HEK293 (cell line): ENCODE data around the gene DCUN1D2.
A peak's percentile ranks its signal among the peaks of the same experiment; 100 is the strongest.

Experiments
- GLI4 ChIP-seq: fragments of 450-650 bp; formaldehyde crosslinking; IDR thresholded peaks from 2 replicates; pipeline ENCODE4 v1.5.1; 2016; ENCODE audit warnings: missing biosample characterization, missing genetic modification characterization
- HIC1 ChIP-seq: fragments of 450-650 bp; formaldehyde crosslinking; IDR thresholded peaks from 2 replicates; pipeline ENCODE4 v1.5.1; 2016; ENCODE audit warnings: missing biosample characterization, missing genetic modification characterization
- HOXD13 ChIP-seq: sonication (generic); formaldehyde crosslinking; IDR thresholded peaks from 2 replicates; pipeline ENCODE4 v1.8.0; 2022; ENCODE audit warnings: missing genetic modification reagents, borderline replicate concordance
- INSM2 ChIP-seq: fragments of 450-650 bp; formaldehyde crosslinking; IDR thresholded peaks from 2 replicates; pipeline ENCODE4 v1.5.1; 2016; ENCODE audit warnings: missing biosample characterization, missing genetic modification characterization
- KLF1 ChIP-seq: fragments of 450-650 bp; formaldehyde crosslinking; IDR thresholded peaks from 2 replicates; pipeline ENCODE4 v1.5.1; 2016; ENCODE audit warnings: missing biosample characterization, missing genetic modification characterization
- MEIS1 ChIP-seq: sonication (generic); formaldehyde crosslinking; IDR thresholded peaks from 2 replicates; pipeline ENCODE4 v1.8.1; 2022; ENCODE audit warnings: missing genetic modification reagents, mild to moderate bottlenecking, borderline replicate concordance
- ZBTB44 ChIP-seq: fragments of 450-650 bp; IDR thresholded peaks from 2 replicates; pipeline ENCODE4 v1.5.1; 2018; ENCODE audit warnings: missing biosample characterization, mild to moderate bottlenecking, missing genetic modification characterization
- ZEB2 ChIP-seq: fragments of 450-650 bp; formaldehyde crosslinking; IDR thresholded peaks from 2 replicates; pipeline ENCODE4 v1.5.1; 2016; ENCODE audit warnings: missing biosample characterization, missing genetic modification characterization
- ZNF112 ChIP-seq: fragments of 450-650 bp; formaldehyde crosslinking; IDR thresholded peaks from 2 replicates; pipeline ENCODE4 v1.5.0; 2017; ENCODE audit warnings: missing biosample characterization, missing genetic modification characterization
- ZNF133 ChIP-seq: fragments of 450-650 bp; formaldehyde crosslinking; IDR thresholded peaks from 2 replicates; pipeline ENCODE4 v1.5.1; 2016; ENCODE audit warnings: missing biosample characterization, missing genetic modification characterization
- ZNF148 ChIP-seq: fragments of 450-650 bp; formaldehyde crosslinking; IDR thresholded peaks from 2 replicates; pipeline ENCODE4 v1.5.0; 2017; ENCODE audit warnings: missing biosample characterization, missing genetic modification characterization, borderline replicate concordance
- ZNF169 ChIP-seq: fragments of 450-650 bp; formaldehyde crosslinking; IDR thresholded peaks from 2 replicates; pipeline ENCODE4 v1.5.1; 2016; ENCODE audit warnings: missing biosample characterization, missing genetic modification characterization
- ZNF202 ChIP-seq: fragments of 450-650 bp; formaldehyde crosslinking; IDR thresholded peaks from 2 replicates; pipeline ENCODE4 v1.5.1; 2016; ENCODE audit warnings: missing biosample characterization, missing genetic modification characterization, borderline replicate concordance
- ZNF239 ChIP-seq: fragments of 450-650 bp; formaldehyde crosslinking; IDR thresholded peaks from 2 replicates; pipeline ENCODE4 v1.5.1; 2016; ENCODE audit warnings: missing biosample characterization, missing genetic modification characterization
- ZNF266 ChIP-seq: fragments of 450-650 bp; formaldehyde crosslinking; IDR thresholded peaks from 2 replicates; pipeline ENCODE4 v1.5.1; 2016; ENCODE audit warnings: missing biosample characterization, missing genetic modification characterization, low read depth
- ZNF292 ChIP-seq: fragments of 450-650 bp; formaldehyde crosslinking; IDR thresholded peaks from 2 replicates; pipeline ENCODE4 v1.5.1; 2016; ENCODE audit warnings: low read depth, missing biosample characterization, missing genetic modification characterization, borderline replicate concordance
- ZNF398 ChIP-seq: fragments of 450-650 bp; formaldehyde crosslinking; IDR thresholded peaks from 2 replicates; pipeline ENCODE4 v1.5.1; 2017; ENCODE audit warnings: missing biosample characterization, missing genetic modification characterization
- ZNF501 ChIP-seq: fragments of 450-650 bp; formaldehyde crosslinking; IDR thresholded peaks from 2 replicates; pipeline ENCODE4 v1.5.1; 2016; ENCODE audit warnings: missing biosample characterization, missing genetic modification characterization
- ZNF518A ChIP-seq: fragments of 450-650 bp; formaldehyde crosslinking; conservative IDR thresholded peaks from 2 replicates; pipeline ENCODE4 v1.5.1; 2016; ENCODE audit warnings: low read depth, missing biosample characterization, missing genetic modification characterization
- ZNF529 ChIP-seq: fragments of 450-650 bp; formaldehyde crosslinking; IDR thresholded peaks from 2 replicates; pipeline ENCODE4 v1.5.1; 2017; ENCODE audit warnings: missing genetic modification characterization, missing biosample characterization; ENCODE audit not compliant: insufficient replicate concordance
- ZNF623 ChIP-seq: fragments of 450-650 bp; formaldehyde crosslinking; IDR thresholded peaks from 2 replicates; pipeline ENCODE4 v1.5.1; 2016; ENCODE audit warnings: missing biosample characterization, missing genetic modification characterization
- ZNF768 ChIP-seq: fragments of 450-650 bp; formaldehyde crosslinking; IDR thresholded peaks from 2 replicates; pipeline ENCODE4 v1.5.1; 2018; ENCODE audit warnings: missing biosample characterization, mild to moderate bottlenecking, missing genetic modification characterization
- ZNF791 ChIP-seq: fragments of 450-650 bp; formaldehyde crosslinking; IDR thresholded peaks from 2 replicates; pipeline ENCODE4 v1.5.1; 2016; ENCODE audit warnings: missing biosample characterization, missing genetic modification characterization
- ZNF830 ChIP-seq: fragments of 450-650 bp; IDR thresholded peaks from 2 replicates; pipeline ENCODE4 v1.5.0; 2018; ENCODE audit warnings: missing biosample characterization, missing genetic modification characterization, low read depth, mild to moderate bottlenecking, moderate library complexity

DCUN1D2 gene

GRCh38 chr13:113410472-113411201, 79.9 kb downstream of the DCUN1D2 start (continued):
- TF ChIP-seq HOXD13 (CRISPR knock-in tag) (no peak), ZNF292 (tag by site-specific recombination) (no peak), ZNF398 (tag by site-specific recombination) (no peak), ZNF830 (tag by site-specific recombination) (no peak), ZBTB44 (tag by site-specific recombination) (no peak), ZNF791 (tag by site-specific recombination) (no peak), INSM2 (tag by site-specific recombination) (peak; percentile 46), HIC1 (tag by site-specific recombination) (peak; percentile 83), ZEB2 (tag by site-specific recombination) (peak; percentile 73; the same call in 1 of the 2 replicates), ZNF202 (tag by site-specific recombination) (no peak), ZNF239 (tag by site-specific recombination) (no peak), ZNF529 (tag by site-specific recombination) (no peak), ZNF133 (tag by site-specific recombination) (no peak), MEIS1 (no peak), ZNF501 (tag by site-specific recombination) (no peak; the same call in 1 of the 2 replicates), ZNF169 (tag by site-specific recombination) (no peak), GLI4 (0 out of 2 replicates have a peak, but pooled peaks have one; percentile 43), ZNF112 (tag by site-specific recombination) (no peak), KLF1 (tag by site-specific recombination) (peak; percentile 86), ZNF148 (no peak), ZNF768 (tag by site-specific recombination) (no peak), ZNF266 (no peak), ZNF518A (tag by site-specific recombination) (no peak), ZNF623 (0 out of 2 replicates have a peak, but pooled peaks have one; percentile 26)
